Stimulated activated CD4-positive, alpha-beta T cell treated with anti-CD3 and anti-CD28 coated beads, TNF-alpha, amount 100 ng/mL, for 1 hour (primary cell): ENCODE measurements around the gene NCOA1.
"Not testable (repeated sequence)": the region's sequence is repeated elsewhere in the genome, so short reads cannot be mapped to it uniquely, and the experiment has no call there.

Experiments used
- DNase-seq, 3 donors: peaks; one replicate each; pipeline ENCODE4 v3.0.0-alpha.2; 2020; ENCODE audit warnings: low read depth in 3 of 3, low spot score in 1 of 3

NCOA1 gene

DNA sequence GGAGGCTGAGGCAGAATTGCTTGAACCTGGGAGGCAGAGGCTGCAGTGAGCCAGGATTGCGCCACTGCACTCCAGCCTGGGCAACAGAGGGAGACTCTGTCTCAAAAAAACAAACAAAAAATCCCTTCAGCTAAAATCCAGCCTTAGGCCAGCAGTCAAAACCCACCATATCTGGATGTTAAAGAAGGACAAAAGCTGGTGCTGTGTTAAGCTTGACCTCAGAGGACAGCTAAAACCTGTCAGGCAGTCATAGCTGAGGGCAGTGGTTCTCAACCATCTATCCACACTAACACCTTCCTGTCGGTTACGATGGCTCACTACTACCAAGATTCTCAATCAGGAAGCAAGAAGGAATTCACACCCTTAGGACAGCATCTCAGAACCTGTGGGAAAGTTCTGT, 292.6 kb downstream of the NCOA1 start:
- DNase-seq, result no peak

DNA sequence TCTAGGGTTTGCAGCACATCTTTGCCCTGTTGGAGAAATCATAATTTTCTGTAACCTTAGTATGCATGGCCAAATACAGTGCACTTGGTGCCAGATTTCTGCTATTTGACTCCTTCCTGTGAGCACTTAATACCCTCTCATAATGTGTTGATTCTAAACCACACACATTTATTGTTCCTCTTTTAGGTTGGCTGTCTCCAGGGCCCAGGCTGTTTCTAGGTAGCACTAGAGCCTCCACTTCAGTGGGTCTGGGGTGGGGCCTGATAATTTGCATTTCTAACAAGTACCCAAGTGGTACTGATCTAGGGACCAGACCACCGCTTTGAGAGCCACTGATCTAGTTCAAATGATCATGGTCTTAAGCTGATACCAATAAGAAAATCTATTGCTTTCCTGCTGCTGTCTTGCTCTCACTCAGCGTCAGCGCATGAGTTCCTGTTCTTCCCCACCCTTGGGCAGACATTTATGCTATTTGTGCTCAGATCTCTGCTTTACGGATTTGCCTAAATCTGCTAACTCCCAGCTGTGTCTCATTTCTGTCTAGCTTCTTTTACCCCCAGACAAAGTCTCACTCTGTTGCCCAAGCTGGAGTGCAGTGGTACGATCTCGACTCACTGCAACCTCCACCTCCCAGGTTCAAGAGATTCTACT, 294.7 kb downstream of the NCOA1 start:
- DNase-seq, result no peak

DNA sequence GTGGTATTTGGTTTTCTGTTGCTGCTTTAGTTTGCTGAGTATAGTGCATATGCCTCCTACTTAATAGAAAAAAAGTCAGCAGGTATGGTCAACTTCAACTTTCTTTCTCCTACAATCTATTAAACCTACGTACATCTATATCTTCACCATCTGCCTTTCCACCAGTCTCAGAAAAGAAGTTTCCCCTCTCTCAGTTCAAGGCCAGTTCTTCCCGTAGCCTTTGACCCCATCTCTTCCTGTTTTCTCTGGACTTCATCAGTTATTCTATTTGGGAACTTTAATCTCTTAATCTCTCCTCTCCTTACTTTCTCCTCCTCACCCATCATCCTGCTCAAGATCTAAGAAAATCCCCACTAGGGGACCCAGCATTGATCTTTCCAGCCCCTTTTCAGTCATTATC, 296.5 kb downstream of the NCOA1 start:
- no peak for DNase-seq

DNA sequence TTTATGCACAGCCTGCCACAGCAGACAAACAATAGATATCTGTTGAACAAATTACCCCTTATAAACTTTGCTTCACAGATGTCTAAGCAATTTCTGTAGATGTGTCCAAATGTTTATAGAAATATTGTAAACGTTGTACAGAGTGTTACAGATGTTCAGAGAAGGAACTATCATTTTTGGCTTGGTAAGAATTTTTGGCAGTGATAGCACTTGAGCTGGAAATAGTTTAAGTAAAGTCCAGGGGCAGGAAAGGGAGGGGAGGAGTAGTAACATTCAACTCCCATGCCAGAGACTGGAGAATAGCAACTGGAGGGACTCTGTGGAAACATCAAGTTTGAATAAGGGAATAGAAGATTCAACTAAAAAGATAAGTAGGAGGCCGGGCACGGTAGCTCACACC, 297.8 kb downstream of the NCOA1 start:
- DNase-seq, result no peak

DNA sequence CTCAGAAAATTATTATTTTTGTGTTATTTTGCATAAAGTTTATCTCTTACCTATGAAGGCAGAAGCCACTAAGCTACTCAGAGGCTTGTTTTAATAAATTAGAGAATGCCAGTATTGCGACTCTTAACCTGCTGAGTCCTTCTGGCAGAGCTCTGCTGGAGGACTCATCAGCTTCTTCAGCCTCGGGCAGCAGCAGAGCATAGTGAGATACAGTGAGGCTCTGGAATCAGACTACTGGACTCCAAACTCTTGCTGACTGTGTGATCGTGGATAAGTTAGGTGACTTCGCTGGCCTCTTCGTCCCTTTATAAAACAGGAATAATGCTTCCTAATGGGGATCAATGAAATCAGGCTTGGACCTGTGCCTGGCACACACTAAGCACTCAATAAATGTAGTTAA, 300.4 kb downstream of the NCOA1 start:
- no peak for DNase-seq

DNA sequence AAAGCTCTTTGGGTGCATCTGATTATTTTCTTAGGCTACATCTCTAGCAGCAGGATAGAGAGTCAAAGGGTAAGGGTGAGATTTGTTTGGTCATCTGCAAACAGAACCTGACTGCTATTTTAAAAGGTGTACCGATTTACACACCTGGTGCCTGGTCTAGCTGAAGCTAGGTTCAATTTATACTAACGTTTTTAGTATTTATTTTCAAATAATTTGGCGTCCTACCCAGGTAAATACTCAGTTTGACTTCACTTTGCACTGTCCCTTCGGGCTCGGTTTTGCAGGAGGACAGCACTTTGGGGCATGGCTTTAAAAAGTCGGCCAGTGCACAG, 301.5 kb downstream of the NCOA1 start:
- DNase-seq, result no peak

DNA sequence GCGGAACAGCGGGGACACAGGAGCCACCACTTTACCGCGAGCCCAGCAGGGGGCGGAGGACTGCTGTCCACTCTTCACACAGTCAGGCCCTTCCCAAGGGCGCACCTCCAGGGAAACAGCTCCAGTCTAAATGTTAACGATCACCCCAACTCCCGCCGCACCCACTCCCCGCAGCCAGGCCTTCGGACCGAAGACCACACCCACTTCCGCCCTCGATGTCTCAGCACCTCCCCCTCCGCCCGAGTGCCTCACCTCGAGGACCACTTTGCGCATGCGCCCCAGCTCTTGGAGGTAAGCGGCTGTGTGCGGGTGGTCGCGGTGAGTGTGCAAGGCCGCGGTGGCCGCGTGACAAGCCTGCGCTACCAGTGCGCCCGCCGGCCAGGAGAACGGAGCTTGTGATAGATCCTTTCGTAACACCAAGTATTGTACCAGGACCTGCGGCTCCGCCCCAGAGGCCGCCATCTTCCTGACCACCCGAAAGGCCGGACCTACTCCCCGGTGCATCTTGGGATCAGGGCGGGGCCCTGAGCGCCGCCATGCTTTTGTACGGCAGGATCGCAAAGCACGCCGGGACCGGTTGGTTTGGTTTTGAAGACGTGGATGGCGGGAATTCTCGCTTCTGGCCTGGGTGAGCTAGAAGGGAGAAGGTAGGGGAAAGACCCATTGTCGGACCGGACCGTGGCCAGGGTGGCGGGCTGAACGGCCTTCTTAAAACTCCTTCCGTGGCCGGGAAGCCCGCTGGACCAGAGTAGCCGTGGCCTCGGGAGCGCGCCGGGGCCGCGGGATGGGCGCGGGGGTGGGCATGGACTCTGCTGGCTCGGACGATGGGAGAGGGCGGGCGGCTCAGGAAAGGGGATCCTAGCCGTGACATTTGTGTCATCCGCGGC, 302.1 kb downstream of the NCOA1 start, which contains the start of the genes CENPO and PTRHD1:
TSS of gene CENPO (plus strand) at position 552 of the 887 bp plus-strand sequence. CDS start 495 bp downstream, outside the sequence.
TSS of gene PTRHD1 (minus strand) at position 518 of the 887 bp plus-strand sequence. CDS start at position 504, 14 bp downstream.
- DNase-seq, result peak; percentile 85 to 88 (median 88)

DNA sequence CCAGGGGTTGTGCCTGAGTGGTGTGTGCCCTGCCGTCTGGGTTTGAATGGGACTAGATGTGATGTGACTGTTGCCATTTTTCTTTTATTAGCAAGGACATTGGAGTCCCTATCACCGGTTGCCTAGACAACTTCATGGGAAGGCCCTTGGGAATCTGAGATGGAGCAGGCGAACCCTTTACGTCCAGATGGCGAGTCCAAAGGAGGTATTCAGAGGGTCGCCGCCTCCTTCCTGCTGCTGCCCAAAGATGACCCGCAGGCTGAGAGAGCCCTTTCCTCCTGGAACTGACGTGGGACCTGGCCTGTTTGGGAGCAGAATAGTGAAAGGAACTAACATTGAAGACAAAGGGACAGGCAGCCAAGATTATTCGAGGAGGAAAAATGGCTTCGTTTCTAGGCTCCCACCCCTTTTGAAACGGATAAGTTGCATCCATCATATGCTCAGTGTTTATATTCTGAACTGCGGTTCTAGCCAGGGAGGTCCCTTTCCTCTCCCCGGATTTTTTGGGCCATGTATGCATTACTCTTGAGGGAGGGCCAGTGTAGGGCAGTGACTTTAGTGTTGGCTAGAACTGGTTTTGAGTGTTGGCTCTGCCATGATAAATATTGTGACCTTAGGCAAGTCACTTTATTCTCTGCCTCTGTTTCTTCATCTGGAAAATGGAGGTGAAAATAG, 302.8 kb downstream of the NCOA1 start:
- DNase-seq, result no peak

DNA sequence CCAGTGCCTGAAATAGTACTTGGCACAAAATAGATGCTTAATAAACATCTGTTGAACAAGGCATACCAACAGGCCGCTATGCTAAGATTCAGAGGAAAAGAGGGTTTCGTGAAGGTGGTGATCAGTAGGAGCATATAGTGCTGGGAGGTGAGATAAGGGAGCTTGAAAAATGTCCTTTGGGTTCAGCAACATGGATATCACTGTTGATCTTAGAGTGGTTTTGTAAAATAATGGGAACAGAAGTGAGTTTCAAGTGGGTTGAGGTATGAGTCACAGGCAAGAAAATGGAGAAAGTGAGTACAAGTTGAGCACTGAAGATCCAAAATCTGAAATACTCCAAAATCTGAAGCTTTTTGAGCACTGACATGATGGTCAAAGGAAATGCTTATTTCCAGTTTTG, 306.6 kb downstream of the NCOA1 start:
- DNase-seq, result no peak

DNA sequence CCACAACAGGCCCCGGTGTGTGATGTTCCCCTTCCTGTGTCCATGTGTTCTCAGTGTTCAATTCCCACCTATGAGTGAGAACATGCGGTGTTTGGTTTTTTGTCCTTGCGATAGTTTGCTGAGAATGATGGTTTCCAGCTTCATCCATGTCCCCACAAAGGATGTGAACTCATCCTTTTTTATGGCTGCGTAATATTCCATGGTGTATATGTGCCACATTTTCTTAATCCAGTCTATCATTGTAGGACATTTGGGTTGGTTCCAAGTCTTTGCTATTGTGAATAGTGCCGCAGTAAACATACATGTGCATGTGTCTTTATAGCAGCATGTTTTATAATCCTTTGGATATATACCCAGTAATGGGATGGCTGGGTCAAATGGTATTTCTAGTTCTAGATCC, 309.4 kb downstream of the NCOA1 start:
- DNase-seq, result not testable (repeated sequence)

DNA sequence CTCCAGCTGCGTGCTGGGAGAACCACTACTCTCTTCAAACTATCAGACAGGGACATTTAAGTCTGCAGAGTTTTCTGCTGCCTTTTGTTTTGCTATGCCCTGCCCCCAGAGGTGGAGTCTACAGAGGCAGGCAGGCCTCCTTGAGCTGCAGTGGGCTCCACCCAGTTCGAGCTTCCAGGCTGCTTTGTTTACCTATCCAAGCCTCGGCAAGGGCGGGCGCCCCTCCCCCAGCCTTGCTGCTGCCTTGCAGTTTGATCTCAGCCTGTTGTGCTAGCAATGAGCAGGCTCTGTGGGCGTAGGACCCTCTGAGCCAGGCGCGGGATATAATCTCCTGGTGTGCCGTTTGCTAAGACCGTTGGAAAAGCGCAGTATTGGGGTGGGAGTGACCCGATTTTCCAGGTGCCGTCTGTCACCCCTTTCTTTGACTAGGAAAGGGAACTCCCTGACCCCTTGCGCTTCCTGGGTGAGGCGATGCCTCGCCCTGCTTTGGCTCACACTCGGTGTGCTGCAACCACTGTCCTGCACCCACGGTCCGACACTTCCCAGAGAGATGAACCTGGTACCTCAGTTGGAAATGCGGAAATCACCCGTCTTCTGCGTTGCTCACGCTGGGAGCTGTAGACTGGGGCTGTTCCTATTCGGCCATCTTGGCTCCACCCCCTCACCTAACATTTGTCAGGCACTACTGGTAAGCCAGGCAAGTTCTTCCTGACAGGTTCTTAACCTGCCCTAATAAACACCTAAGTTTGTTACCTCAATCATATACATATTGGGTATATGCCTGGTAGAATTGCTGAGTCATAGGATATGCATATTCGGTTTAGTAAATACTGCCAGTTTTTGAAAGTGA, 315.0 kb downstream of the NCOA1 start:
- DNase-seq, result not testable (repeated sequence)

DNA sequence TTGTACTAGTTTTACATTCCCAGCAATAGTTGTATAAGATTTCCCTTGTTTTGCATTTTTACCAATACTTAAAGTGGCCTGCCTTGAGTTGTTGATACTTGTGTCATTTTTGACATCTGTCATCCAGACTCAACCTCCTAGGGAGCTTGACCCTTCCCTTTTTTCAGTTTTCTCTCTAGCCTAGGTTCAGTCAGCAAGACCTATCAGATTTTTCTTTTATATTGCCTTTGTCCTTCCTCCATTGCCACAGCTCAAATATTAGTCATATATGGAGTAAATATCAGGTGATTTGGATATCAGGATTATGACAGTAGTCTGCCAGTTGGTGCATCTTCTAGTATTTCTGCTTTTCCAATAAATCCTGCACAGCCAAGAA, 315.6 kb downstream of the NCOA1 start:
- no peak for DNase-seq

DNA sequence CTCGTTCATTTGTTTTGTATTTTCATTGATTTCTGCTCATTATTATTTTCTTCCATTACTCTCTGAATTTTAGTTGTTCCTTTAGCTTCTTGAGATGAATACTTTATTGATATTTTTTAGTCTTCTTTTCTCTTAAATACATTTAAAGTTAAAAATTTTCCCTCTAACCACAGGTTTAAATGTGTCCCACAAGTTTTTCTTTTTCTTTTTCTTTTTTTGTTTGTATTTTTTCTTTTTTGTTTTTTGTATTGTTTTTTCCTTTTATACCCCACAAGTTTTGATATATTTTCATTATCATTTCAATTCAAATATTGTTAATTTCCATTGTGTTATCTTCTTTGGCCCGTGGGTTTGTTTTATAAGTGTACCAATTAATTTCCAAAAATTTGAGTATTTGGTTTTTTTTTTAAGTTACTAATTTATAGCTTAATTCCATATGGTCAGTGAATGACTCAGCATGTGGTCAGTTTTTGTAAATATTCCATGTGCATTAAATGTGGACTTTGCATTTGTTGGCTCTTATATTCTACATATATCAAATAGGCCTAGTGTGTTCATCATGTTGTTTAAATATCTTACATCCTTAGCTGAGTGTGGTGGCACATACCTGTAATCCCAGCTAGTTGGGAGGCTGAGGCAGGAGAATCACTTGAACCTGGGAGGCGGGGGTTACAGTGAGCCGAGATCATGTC, 318.4 kb downstream of the NCOA1 start:
- no peak for DNase-seq

DNA sequence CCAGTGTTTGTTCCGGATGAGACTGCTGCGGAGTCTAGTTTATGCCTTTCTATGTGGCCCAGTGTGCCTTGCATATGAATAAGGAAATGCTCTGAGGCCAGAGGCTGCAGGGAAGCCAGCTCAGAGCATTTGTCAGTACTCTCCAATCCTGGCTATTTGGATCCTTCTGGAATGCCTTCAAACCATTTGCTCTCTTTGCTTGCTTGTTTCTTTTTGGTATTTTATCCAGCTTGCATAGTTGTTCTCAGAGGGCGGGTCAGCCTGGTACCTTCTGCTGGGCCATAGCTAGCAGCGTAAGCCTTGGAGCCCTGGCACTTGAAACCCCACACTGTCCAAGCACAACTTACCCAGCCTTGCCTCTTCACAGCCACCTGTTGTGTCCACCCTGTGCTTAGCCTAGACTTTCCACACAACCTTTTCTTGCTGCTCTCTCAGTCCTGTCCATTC, 322.7 kb downstream of the NCOA1 start:
- no peak for DNase-seq

DNA sequence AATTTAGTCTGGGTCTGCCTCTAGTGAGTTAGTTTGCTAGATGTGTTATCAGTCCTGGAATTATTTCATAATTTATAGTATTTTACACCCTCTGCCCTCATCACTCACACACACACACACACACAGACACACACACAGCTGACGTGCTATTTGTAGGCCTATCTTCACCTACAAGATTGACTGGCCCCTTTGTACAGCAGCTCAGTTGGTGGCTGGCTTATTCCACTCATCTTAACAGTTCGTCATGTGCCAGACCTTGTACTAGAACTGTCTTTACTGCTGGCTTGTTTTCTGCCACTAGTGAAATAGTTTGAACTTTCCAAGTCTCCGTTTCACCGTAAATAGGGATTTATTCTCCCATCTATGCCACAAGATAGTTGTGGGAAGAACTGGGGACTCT, 323.5 kb downstream of the NCOA1 start:
- no peak for DNase-seq

DNA sequence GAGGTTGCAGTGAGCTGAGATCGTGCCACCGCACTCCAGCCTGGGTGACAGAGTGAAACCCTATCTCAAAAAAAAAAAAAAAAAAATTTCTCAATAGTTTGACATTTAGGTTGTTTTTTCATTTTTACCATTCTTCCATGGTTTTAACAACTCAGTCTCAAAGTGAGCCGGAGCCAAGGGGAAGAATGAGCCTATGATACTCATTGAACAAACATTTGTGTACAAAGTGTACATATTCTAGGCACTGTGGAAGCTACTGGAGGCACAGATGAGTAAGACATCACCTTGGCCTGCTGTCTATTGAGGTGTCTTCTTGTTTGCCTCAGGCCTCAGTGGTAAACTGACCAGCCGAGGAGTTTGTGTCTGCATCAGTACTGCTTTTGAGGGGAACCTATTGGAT, 324.1 kb downstream of the NCOA1 start:
- no peak for DNase-seq

DNA sequence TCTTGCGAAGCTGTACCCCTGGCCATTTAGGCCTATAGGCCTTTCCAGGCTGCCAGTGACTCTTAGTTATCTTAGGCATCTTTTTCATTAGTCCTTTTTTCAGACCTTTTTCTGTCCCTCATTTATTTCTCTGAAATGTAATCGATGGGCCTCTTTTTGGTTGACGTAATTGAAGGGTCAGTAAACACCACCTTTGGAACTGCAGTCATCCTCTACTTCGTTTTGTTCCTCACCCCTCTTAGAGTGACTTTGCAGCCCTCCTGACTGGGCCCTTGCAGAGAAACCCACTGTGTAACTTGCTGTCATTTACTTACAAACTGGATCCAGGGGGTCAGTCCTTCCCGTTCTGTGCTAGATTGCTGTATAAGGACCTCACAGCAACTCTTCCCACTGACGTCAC, 325.4 kb downstream of the NCOA1 start:
- DNase-seq, result no peak

DNA sequence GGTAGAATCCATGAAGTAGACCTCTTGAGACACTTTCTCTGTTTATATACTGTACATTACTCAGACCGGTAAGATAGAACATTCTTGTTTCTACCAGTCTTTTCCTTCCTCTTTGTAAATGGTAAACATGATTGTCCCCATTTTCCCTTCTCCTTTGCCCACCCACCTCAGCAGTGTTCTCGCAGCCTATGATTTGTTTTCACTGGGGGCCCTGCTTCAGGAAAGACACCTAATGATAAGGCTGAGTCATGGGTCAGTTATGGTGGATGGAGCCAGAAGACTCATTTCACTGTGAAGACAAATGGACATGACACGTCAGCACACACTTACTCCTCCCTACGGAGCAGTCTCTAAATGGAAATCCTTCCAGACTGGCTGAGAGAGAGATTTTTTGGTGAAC, 325.8 kb downstream of the NCOA1 start:
- no peak for DNase-seq

DNA sequence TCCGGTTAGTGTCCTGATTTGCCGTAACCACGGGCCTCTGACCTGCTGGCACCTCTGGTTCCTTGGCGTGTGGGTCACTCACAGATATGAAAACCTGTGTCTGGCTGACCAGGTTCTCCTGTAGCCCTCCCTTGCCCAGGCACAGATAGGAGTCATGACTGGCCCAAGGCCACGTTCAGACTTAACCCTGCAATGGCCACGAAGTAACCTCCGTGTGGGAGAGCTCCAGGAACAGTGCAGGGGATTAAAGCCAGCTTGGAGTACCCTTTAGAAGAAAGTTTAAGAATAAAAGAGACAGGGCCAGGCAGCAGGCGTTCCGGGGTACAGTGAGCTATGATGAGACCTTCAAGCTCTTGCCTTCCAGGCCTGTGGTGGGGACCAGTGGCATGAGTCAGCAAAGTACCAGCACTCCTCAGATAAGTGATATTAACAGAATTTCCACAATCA, 327.7 kb downstream of the NCOA1 start:
- no peak for DNase-seq

DNA sequence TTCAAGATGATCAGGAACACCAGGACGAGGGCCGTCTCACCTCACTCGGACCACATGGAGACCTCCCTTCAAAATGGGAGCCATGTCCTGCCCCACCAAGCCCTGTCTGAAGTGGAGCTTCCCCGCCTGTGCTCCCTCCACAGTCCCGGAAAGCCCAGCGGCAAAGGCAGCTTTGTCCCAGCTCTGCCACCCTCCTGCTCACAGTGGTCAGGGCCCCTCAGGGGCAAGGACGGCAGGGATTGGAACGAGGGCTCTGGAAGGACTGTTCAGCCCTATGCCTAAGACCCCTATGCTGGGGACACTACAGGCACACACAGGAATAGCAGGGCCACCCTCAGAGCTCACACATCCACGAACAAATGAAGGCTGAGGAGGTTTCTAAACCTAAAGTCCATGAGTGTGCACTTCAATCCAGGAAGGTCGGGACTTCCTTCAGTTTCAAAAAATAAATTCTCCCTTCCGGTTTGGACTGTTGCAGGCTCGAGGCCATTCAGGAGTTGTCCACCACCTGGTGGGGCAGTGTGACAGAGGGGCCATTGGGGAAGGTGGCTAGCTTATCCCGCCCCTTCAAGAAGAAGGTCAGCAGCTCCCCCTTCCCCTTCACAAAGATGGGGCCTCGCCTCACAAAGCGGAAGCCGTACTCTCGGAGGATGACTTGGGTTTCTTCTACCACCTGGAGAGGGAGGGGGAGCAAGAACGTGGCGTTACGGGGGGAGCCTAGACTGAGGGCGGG, 328.6 kb downstream of the NCOA1 start:
- no peak for DNase-seq
